ENCODE data around the gene RAB40B. TPM values are rescaled to one million over a fixed set of nuclear protein-coding genes. Genes with fewer than 3 reads are reported as not detected.

The RAB40B gene
- total and polyA plus RNA-seq, 2 of the 13 experiments (the other 11 are each of a cell fraction or from before 2014, with no cell fraction given) = 6.2 to 6.5 TPM

GRCh38 chr17:82734987-82735866 is 36.7 kb upstream of the RAB40B start, which contains the start of gene FN3K (continued):
- TF ChIP-seq ZBTB26 (CRISPR knock-in tag; IDR thresholded peaks at IDR 0.05; ENCODE audit: borderline replicate concordance) = 0 out of 2 replicates have a peak, but pooled peaks have one; percentile 23
- TF ChIP-seq ZNF772 (CRISPR knock-in tag; IDR thresholded peaks at IDR 0.05) = peak; percentile 44; the same call in 1 of the 2 replicates
- TF ChIP-seq NCOA1 (CRISPR knock-in tag; IDR thresholded peaks at IDR 0.05) = peak; percentile 32; the same call in 1 of the 2 replicates
- TF ChIP-seq TAF1 (CRISPR knock-in tag; IDR thresholded peaks at IDR 0.05) = peak; percentile 77
- TF ChIP-seq TEAD3 (CRISPR knock-in tag; optimal IDR thresholded peaks at IDR 0.05; ENCODE audit: borderline replicate concordance) = no peak
- peak; percentile 67 for TF ChIP-seq CREB1 (IDR thresholded peaks at IDR 0.05)
- TF ChIP-seq CREB1 (CRISPR knock-in tag; IDR thresholded peaks at IDR 0.05) = no peak
- no peak for TF ChIP-seq SP140L (CRISPR knock-in tag; IDR thresholded peaks at IDR 0.05; ENCODE audit: borderline replicate concordance)
- TF ChIP-seq ESRRA (CRISPR knock-in tag; IDR thresholded peaks at IDR 0.05; ENCODE audit: low read depth) = 0 out of 2 replicates have a peak, but pooled peaks have one; percentile 37
- peak; percentile 44 for TF ChIP-seq ISL2 (CRISPR knock-in tag; IDR thresholded peaks at IDR 0.05)
- TF ChIP-seq ZNF615 (CRISPR knock-in tag; IDR thresholded peaks at IDR 0.05; ENCODE audit: borderline replicate concordance) = no peak
- no peak for TF ChIP-seq ZFAT (CRISPR knock-in tag; conservative IDR thresholded peaks at IDR 0.05)
- peak; percentile 48; the same call in 1 of the 2 replicates for TF ChIP-seq ZNF639 (CRISPR knock-in tag; conservative IDR thresholded peaks at IDR 0.05)
- TF ChIP-seq ZFP1 (CRISPR knock-in tag; IDR thresholded peaks at IDR 0.05) = no peak
- TF ChIP-seq ZNF784 (CRISPR knock-in tag; IDR thresholded peaks at IDR 0.05; ENCODE audit: borderline replicate concordance) = peak; percentile 60; the same call in 1 of the 2 replicates
- 0 out of 2 replicates have a peak, but pooled peaks have one; percentile 16 for TF ChIP-seq SALL2 (CRISPR knock-in tag; IDR thresholded peaks at IDR 0.05)
- peak in 1 of 2 experiments; percentile 88; a peak in 2 of 4 replicates for TF ChIP-seq KLF16 (CRISPR knock-in tag; IDR thresholded peaks at IDR 0.05)
- peak; percentile 26; the same call in 1 of the 2 replicates for TF ChIP-seq ZNF607 (CRISPR knock-in tag; IDR thresholded peaks at IDR 0.05; ENCODE audit: borderline replicate concordance)
- no peak for TF ChIP-seq ZNF30 (CRISPR knock-in tag; IDR thresholded peaks at IDR 0.05)
- no peak for TF ChIP-seq NR0B2 (CRISPR knock-in tag; IDR thresholded peaks at IDR 0.05)
- TF ChIP-seq ZC3H13 (CRISPR knock-in tag; IDR thresholded peaks at IDR 0.05) = peak; percentile 74; the same call in 1 of the 2 replicates
- no peak for TF ChIP-seq HOXA5 (CRISPR knock-in tag; IDR thresholded peaks at IDR 0.05)
- peak; percentile 76; the same call in 1 of the 2 replicates for TF ChIP-seq ZNF138 (CRISPR knock-in tag; IDR thresholded peaks at IDR 0.05; ENCODE audit: low read depth)
- TF ChIP-seq RELA (CRISPR knock-in tag; IDR thresholded peaks at IDR 0.05) = no peak
- no peak for TF ChIP-seq CSRNP1 (CRISPR knock-in tag; IDR thresholded peaks at IDR 0.05)
